Measurements from ENCODE around the gene GHRHR. TPM values are rescaled to one million over a fixed set of nuclear protein-coding genes. Genes with fewer than 3 reads are reported as not detected.

The GHRHR gene
- polyA plus RNA-seq, 2 donors = not detected

- H3K27me3 ChIP-seq (ENCODE audit: control insufficient read depth in 1 of 2, insufficient read depth in 2 of 2, low read length in 2 of 2) = no peaks in the 10 kb centered on the region
- no peak overlapping the region for H3K27ac ChIP-seq (ENCODE audit: low read depth in 2 of 2, low read length in 1 of 2)
- no peaks in the 10 kb centered on the region for H3K4me1 ChIP-seq (ENCODE audit: control insufficient read depth in 2 of 2, insufficient read depth in 2 of 2, low read length in 1 of 2)
- no peak overlapping the region for H3K4me3 ChIP-seq (ENCODE audit: low read depth in 1 of 2, low read length in 2 of 2)
- no peaks in the 10 kb centered on the region for H3K36me3 ChIP-seq (ENCODE audit: control insufficient read depth in 2 of 2, insufficient read depth in 2 of 2, low read length in 1 of 2)
- H3K9me3 ChIP-seq (ENCODE audit: control insufficient read depth in 2 of 2, insufficient read depth in 1 of 2, low read depth in 1 of 2, low read length in 1 of 2) = no peaks in the 10 kb centered on the region
- 47 to 61% methylated on average over 6 of the region's 6 CpGs for WGBS, 2 donors
Measured at GRCh38 chr7:31006857-31007256, 43.1 kb downstream of the GHRHR start.

- H3K27me3 ChIP-seq (ENCODE audit: control insufficient read depth in 1 of 2, insufficient read depth in 2 of 2, low read length in 2 of 2) = no peaks in the 10 kb centered on the region
- H3K9me3 ChIP-seq (ENCODE audit: control insufficient read depth in 2 of 2, insufficient read depth in 1 of 2, low read depth in 1 of 2, low read length in 1 of 2) = no peaks in the 10 kb centered on the region
- 62 to 63% methylated on average over 5 of the region's 5 CpGs for WGBS, 2 donors
- no peak overlapping the region for H3K4me3 ChIP-seq (ENCODE audit: low read depth in 1 of 2, low read length in 2 of 2)
- H3K36me3 ChIP-seq (ENCODE audit: control insufficient read depth in 2 of 2, insufficient read depth in 2 of 2, low read length in 1 of 2) = no peaks in the 10 kb centered on the region
- no peaks in the 10 kb centered on the region for H3K4me1 ChIP-seq (ENCODE audit: control insufficient read depth in 2 of 2, insufficient read depth in 2 of 2, low read length in 1 of 2)
- no peak overlapping the region for H3K27ac ChIP-seq (ENCODE audit: low read depth in 2 of 2, low read length in 1 of 2)
Measured at GRCh38 chr7:31007634-31008033, 43.9 kb downstream of the GHRHR start.

GRCh38 chr7:31014826-31015225 is 51.1 kb downstream of the GHRHR start:
- Histone ChIP-seq H3K4me1 (ENCODE audit: control insufficient read depth in 2 of 2, insufficient read depth in 2 of 2, low read length in 1 of 2) (peaks cover 0 to 3% of the 10 kb centered on the region in 2 donors), H3K27ac (ENCODE audit: low read depth in 2 of 2, low read length in 1 of 2) (no peak overlapping the region), H3K4me3 (ENCODE audit: low read depth in 1 of 2, low read length in 2 of 2) (no peak overlapping the region), H3K9me3 (ENCODE audit: control insufficient read depth in 2 of 2, insufficient read depth in 1 of 2, low read depth in 1 of 2, low read length in 1 of 2) (no peaks in the 10 kb centered on the region), H3K36me3 (ENCODE audit: control insufficient read depth in 2 of 2, insufficient read depth in 2 of 2, low read length in 1 of 2) (no peaks in the 10 kb centered on the region), H3K27me3 (ENCODE audit: control insufficient read depth in 1 of 2, insufficient read depth in 2 of 2, low read length in 2 of 2) (no peaks in the 10 kb centered on the region)
- 77 to 81% methylated on average over 3 of the region's 3 CpGs for WGBS, 2 donors

GRCh38 chr7:31017032-31017675 is 53.4 kb downstream of the GHRHR start:
- H3K4me1 ChIP-seq (ENCODE audit: control insufficient read depth in 2 of 2, insufficient read depth in 2 of 2, low read length in 1 of 2) = peaks cover 0 to 3% of the 10 kb centered on the region in 2 donors
- H3K27me3 ChIP-seq (ENCODE audit: control insufficient read depth in 1 of 2, insufficient read depth in 2 of 2, low read length in 2 of 2) = no peaks in the 10 kb centered on the region
- H3K9me3 ChIP-seq (ENCODE audit: control insufficient read depth in 2 of 2, insufficient read depth in 1 of 2, low read depth in 1 of 2, low read length in 1 of 2) = no peaks in the 10 kb centered on the region
- no peak overlapping the region for H3K4me3 ChIP-seq (ENCODE audit: low read depth in 1 of 2, low read length in 2 of 2)
- no peaks in the 10 kb centered on the region for H3K36me3 ChIP-seq (ENCODE audit: control insufficient read depth in 2 of 2, insufficient read depth in 2 of 2, low read length in 1 of 2)
- no peak overlapping the region for H3K27ac ChIP-seq (ENCODE audit: low read depth in 2 of 2, low read length in 1 of 2)
- 79 to 83% methylated on average over 7 of the region's 7 CpGs for WGBS, 2 donors

GRCh38 chr7:31017721-31018120 is 54.0 kb downstream of the GHRHR start:
- Histone ChIP-seq H3K27me3 (ENCODE audit: control insufficient read depth in 1 of 2, insufficient read depth in 2 of 2, low read length in 2 of 2) (no peaks in the 10 kb centered on the region), H3K4me1 (ENCODE audit: control insufficient read depth in 2 of 2, insufficient read depth in 2 of 2, low read length in 1 of 2) (peaks cover 0 to 3% of the 10 kb centered on the region in 2 donors)
- 82 to 88% methylated on average over 5 of the region's 5 CpGs for WGBS, 2 donors

GRCh38 chr7:31019509-31019908 is 55.8 kb downstream of the GHRHR start:
- no peak overlapping the region for H3K4me3 ChIP-seq (ENCODE audit: low read depth in 1 of 2, low read length in 2 of 2)
- H3K27ac ChIP-seq (ENCODE audit: low read depth in 2 of 2, low read length in 1 of 2) = no peak overlapping the region
- WGBS, 2 donors = 92 to 100% methylated on average over 1 of the region's 1 CpG
- peaks cover 0 to 3% of the 10 kb centered on the region in 2 donors for H3K4me1 ChIP-seq (ENCODE audit: control insufficient read depth in 2 of 2, insufficient read depth in 2 of 2, low read length in 1 of 2)
- no peaks in the 10 kb centered on the region for H3K36me3 ChIP-seq (ENCODE audit: control insufficient read depth in 2 of 2, insufficient read depth in 2 of 2, low read length in 1 of 2)
- peaks cover 0 to 2% of the 10 kb centered on the region in 2 donors for H3K9me3 ChIP-seq (ENCODE audit: control insufficient read depth in 2 of 2, insufficient read depth in 1 of 2, low read depth in 1 of 2, low read length in 1 of 2)
- H3K27me3 ChIP-seq (ENCODE audit: control insufficient read depth in 1 of 2, insufficient read depth in 2 of 2, low read length in 2 of 2) = no peaks in the 10 kb centered on the region

More at GRCh38 chr7:31017721-31018120, 54.0 kb downstream of the GHRHR start:
- Histone ChIP-seq H3K27ac (ENCODE audit: low read depth in 2 of 2, low read length in 1 of 2) (no peak overlapping the region), H3K36me3 (ENCODE audit: control insufficient read depth in 2 of 2, insufficient read depth in 2 of 2, low read length in 1 of 2) (no peaks in the 10 kb centered on the region), H3K4me3 (ENCODE audit: low read depth in 1 of 2, low read length in 2 of 2) (no peak overlapping the region), H3K9me3 (ENCODE audit: control insufficient read depth in 2 of 2, insufficient read depth in 1 of 2, low read depth in 1 of 2, low read length in 1 of 2) (no peaks in the 10 kb centered on the region)

GRCh38 chr7:31020161-31020560 is 56.4 kb downstream of the GHRHR start:
- 79 to 87% methylated on average over 3 of the region's 3 CpGs for WGBS, 2 donors
- Histone ChIP-seq H3K4me1 (ENCODE audit: control insufficient read depth in 2 of 2, insufficient read depth in 2 of 2, low read length in 1 of 2) (peaks cover 0 to 3% of the 10 kb centered on the region in 2 donors), H3K27me3 (ENCODE audit: control insufficient read depth in 1 of 2, insufficient read depth in 2 of 2, low read length in 2 of 2) (no peaks in the 10 kb centered on the region), H3K4me3 (ENCODE audit: low read depth in 1 of 2, low read length in 2 of 2) (no peak overlapping the region), H3K27ac (ENCODE audit: low read depth in 2 of 2, low read length in 1 of 2) (no peak overlapping the region), H3K9me3 (ENCODE audit: control insufficient read depth in 2 of 2, insufficient read depth in 1 of 2, low read depth in 1 of 2, low read length in 1 of 2) (peaks cover 0 to 2% of the 10 kb centered on the region in 2 donors), H3K36me3 (ENCODE audit: control insufficient read depth in 2 of 2, insufficient read depth in 2 of 2, low read length in 1 of 2) (no peaks in the 10 kb centered on the region)

GRCh38 chr7:31020652-31021051 is 56.9 kb downstream of the GHRHR start:
- Histone ChIP-seq H3K4me3 (ENCODE audit: low read depth in 1 of 2, low read length in 2 of 2) (no peak overlapping the region), H3K36me3 (ENCODE audit: control insufficient read depth in 2 of 2, insufficient read depth in 2 of 2, low read length in 1 of 2) (no peaks in the 10 kb centered on the region), H3K9me3 (ENCODE audit: control insufficient read depth in 2 of 2, insufficient read depth in 1 of 2, low read depth in 1 of 2, low read length in 1 of 2) (peaks cover 0 to 2% of the 10 kb centered on the region in 2 donors), H3K27ac (ENCODE audit: low read depth in 2 of 2, low read length in 1 of 2) (no peak overlapping the region), H3K27me3 (ENCODE audit: control insufficient read depth in 1 of 2, insufficient read depth in 2 of 2, low read length in 2 of 2) (no peaks in the 10 kb centered on the region), H3K4me1 (ENCODE audit: control insufficient read depth in 2 of 2, insufficient read depth in 2 of 2, low read length in 1 of 2) (peaks cover 0 to 3% of the 10 kb centered on the region in 2 donors)
- 67 to 79% methylated on average over 3 of the region's 3 CpGs for WGBS, 2 donors

- Histone ChIP-seq H3K4me1 (ENCODE audit: control insufficient read depth in 2 of 2, insufficient read depth in 2 of 2, low read length in 1 of 2) (no peaks in the 10 kb centered on the region), H3K27ac (ENCODE audit: low read depth in 2 of 2, low read length in 1 of 2) (no peak overlapping the region), H3K36me3 (ENCODE audit: control insufficient read depth in 2 of 2, insufficient read depth in 2 of 2, low read length in 1 of 2) (no peaks in the 10 kb centered on the region), H3K27me3 (ENCODE audit: control insufficient read depth in 1 of 2, insufficient read depth in 2 of 2, low read length in 2 of 2) (no peaks in the 10 kb centered on the region), H3K4me3 (ENCODE audit: low read depth in 1 of 2, low read length in 2 of 2) (no peak overlapping the region), H3K9me3 (ENCODE audit: control insufficient read depth in 2 of 2, insufficient read depth in 1 of 2, low read depth in 1 of 2, low read length in 1 of 2) (peaks cover 0 to 2% of the 10 kb centered on the region in 2 donors)
- WGBS, 2 donors = 87 to 92% methylated on average over 4 of the region's 4 CpGs
Measured at GRCh38 chr7:31022117-31022516, 58.4 kb downstream of the GHRHR start.

- peaks cover 0 to 3% of the 10 kb centered on the region in 2 donors for H3K4me1 ChIP-seq (ENCODE audit: control insufficient read depth in 2 of 2, insufficient read depth in 2 of 2, low read length in 1 of 2)
- no peak overlapping the region for H3K27ac ChIP-seq (ENCODE audit: low read depth in 2 of 2, low read length in 1 of 2)
- no peaks in the 10 kb centered on the region for H3K27me3 ChIP-seq (ENCODE audit: control insufficient read depth in 1 of 2, insufficient read depth in 2 of 2, low read length in 2 of 2)
- H3K36me3 ChIP-seq (ENCODE audit: control insufficient read depth in 2 of 2, insufficient read depth in 2 of 2, low read length in 1 of 2) = no peaks in the 10 kb centered on the region
- no peak overlapping the region for H3K4me3 ChIP-seq (ENCODE audit: low read depth in 1 of 2, low read length in 2 of 2)
- H3K9me3 ChIP-seq (ENCODE audit: control insufficient read depth in 2 of 2, insufficient read depth in 1 of 2, low read depth in 1 of 2, low read length in 1 of 2) = peaks cover 0 to 2% of the 10 kb centered on the region in 2 donors
- 73 to 76% methylated on average over 3 of the region's 3 CpGs for WGBS, 2 donors
Measured at GRCh38 chr7:31022726-31023125, 59.0 kb downstream of the GHRHR start.

All from esophagus (tissue), 2 donors.